ENCODE results near the gene CELF2.

DNA sequence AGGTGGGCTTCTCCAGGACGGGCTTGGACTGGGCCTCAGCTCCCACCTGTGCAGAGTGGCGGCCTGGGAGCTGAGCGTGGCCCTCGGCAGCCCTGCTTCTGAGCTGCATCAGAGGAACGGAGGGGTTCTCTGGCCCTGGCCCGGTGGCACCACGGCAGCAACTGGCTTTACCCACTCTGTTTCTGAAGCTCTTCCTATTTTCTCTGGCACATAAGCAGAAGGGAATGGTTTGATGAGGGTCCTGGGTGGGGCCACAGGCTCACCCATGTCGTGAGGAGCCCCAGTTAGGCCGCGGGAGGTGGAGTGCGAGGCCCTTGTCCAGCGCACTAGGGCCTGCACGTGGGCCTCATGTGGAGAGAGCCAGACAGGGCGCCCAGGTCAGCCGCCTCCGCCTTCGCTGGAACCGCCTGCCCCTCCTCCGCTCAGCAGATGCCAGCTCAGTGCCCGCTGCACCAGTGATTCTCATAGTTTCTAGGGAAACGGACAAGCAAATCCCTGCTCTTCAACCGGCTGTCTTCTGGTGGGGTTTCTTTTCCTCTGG is 284.0 kb downstream of the CELF2 start:
- TF ChIP-seq TAF1 (IDR thresholded peaks at IDR 0.05; ENCODE audit: low read depth) (no peak), EZH2 (IDR thresholded peaks at IDR 0.05; ENCODE audit: borderline replicate concordance, insufficient read depth, low read length, poor library complexity, severe bottlenecking) (no peak), POLR2AphosphoS5 (IDR thresholded peaks at IDR 0.05) (no peak)
- TF ChIP-seq, protein P1, sequence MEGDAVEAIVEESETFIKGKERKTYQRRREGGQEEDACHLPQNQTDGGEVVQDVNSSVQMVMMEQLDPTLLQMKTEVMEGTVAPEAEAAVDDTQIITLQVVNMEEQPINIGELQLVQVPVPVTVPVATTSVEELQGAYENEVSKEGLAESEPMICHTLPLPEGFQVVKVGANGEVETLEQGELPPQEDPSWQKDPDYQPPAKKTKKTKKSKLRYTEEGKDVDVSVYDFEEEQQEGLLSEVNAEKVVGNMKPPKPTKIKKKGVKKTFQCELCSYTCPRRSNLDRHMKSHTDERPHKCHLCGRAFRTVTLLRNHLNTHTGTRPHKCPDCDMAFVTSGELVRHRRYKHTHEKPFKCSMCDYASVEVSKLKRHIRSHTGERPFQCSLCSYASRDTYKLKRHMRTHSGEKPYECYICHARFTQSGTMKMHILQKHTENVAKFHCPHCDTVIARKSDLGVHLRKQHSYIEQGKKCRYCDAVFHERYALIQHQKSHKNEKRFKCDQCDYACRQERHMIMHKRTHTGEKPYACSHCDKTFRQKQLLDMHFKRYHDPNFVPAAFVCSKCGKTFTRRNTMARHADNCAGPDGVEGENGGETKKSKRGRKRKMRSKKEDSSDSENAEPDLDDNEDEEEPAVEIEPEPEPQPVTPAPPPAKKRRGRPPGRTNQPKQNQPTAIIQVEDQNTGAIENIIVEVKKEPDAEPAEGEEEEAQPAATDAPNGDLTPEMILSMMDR (IDR thresholded peaks at IDR 0.05; ENCODE audit: poor library complexity, severe bottlenecking): no peak
